Amniotic epithelial cell (primary cell): ENCODE measurements around the gene LRRTM2.
A peak's percentile ranks its signal among the peaks of the same experiment; 100 is the strongest.
"Not testable (repeated sequence)": the region's sequence is repeated elsewhere in the genome, so short reads cannot be mapped to it uniquely, and the experiment has no call there.

Experiments
- DNase-seq: peaks from one replicate; pipeline ENCODE4 v3.0.0-alpha.2; 2010; ENCODE audit warnings: low read depth

Gene LRRTM2

DNA sequence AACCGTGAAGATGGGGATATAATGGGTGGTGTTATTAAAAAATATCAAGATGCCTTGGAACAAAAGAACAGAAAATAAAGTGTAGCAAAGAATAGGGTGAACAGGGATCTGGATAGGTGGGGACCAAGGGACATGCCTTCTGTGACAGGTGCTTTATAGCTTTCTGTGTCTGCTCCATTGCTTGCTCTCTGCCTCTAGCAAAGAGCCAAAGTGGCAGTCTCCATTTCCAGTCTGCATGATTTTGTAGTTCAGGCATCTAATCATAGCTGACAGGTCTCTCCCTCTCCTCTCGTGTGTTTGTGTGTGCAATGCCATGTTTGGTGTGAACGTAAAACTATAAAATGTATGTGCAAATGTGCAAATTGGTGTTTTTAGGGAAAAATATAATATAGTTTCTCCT, 35.0 kb downstream of the LRRTM2 start:
- DNase-seq = no peak

DNA sequence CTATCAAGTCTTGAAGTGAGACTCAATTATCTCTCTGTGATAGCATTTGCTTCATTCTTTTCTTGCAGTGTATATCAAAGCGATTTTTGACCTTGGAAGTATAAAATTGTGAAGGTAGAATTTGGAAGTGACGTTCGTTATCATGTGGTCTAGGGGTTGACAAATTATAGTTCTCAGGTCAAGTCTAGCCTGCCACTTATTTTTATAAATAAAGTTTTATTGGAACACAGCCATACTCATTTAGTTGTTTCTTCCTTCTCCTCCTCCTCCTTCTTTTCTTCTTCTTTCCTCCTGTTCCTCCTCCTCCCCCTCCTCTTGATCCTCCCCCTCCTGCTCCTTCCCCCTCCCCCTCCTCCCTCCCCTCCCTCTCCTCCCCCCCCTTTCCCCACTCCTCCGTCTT, 38.0 kb downstream of the LRRTM2 start:
- DNase-seq = no peak

DNA sequence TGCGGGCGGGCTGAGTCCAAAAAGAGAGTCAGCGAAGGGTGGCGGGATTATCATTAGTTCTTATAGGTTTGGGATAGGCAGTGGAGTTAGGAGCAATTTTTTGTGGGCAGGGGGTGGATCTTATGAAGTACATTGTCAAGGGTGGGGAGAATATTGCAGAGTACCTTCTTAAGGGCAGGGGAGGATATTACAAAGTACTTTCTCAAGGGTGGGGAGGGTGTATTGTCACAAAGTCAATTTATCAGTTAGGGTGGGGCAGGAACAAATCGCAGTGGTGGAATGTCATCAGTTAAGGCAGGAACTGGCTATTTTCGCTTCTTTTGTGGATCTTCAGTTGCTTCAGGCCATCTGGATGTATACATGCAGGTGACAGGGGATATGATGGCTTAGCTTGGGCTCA, 40.3 kb downstream of the LRRTM2 start:
- not testable (repeated sequence) for DNase-seq

DNA sequence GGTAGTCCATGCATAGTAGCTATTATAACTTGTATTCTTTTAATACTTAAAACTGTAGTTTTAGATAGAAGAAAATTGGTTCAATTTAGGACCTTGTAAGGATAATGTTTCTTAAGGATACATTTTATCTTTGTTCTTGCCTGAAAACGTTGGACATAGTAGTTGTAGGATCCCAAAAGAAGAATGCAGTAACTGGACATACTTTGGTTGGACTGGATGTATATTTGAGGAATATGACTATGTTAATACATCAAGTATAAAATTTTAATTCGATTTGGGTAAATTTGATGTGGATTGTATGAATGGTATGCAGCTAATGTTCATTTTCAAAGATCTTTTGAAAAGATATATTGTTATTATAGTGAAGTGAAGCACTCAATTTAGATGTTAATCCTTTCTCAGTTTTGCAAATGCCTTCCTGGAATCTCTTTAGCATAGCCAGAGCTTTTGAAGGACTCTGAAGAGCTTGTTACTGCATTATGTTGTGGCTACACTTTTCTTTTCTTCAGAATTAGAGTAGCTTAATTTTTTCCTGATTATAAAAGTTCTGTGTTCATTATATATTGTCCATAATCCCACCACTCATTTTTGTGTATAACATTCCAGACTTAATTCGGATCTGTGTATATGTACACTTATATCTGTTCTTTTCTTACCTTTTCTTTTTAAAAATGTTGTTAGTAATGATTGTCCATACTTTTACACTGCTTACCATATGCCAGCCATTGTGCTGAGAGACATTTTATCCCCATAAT, 41.2 kb downstream of the LRRTM2 start:
- DNase-seq = no peak

DNA sequence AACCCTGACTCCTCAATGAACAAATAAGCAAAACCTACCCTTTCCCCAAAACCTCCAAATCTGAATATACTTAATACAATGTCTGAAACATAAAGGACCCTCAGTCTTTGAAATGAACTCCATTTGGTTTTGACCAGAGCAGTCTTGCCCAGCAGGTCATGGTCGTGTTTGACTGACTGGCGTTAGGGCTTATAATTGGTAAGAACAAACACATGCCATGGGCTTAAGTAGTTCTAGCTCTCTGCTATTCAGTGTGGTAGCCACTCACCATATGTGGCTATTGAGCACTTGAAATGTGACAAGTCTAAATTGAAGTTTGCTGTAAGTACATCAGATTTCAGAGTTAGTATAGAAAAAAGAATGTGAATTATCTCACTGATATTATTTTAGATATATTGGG, 42.1 kb downstream of the LRRTM2 start:
- DNase-seq = no peak

DNA sequence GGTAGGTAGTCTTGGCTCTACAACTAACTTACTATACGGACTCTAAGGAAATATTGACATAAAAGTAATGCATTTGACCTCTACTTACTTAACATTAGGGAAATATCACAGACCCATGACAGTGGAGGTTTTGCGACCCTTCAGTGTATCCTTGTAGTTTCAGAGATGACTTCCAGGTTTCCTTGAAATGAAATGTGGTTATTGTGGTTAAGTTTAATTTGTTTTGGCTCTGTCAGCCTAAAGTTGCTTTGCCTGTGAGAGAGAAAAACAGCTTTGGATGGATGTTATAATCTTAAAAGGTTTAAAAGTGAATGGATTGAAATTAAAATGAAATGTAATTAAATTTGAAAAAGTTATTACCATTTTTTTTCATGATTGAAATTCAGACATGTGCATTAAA, 42.9 kb downstream of the LRRTM2 start:
- peak; percentile 32 for DNase-seq

DNA sequence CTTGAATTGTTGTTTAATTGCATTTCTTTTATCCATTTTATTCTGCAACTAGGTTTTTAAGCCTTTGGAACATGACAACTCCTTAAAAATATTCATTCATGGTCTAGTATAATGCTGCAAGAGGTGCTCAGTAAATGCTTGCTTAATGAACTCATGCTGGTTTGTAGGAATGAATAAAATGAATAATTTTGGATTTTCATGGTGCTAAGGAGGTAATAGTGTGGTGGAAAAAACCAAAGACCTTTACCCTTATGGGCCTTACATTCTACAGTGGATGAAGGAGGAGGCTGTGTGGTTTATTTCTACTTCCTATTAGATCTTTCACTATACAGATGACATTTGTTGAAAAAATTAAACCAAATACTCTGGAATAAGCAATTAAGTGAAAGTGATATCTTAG, 43.4 kb downstream of the LRRTM2 start:
- DNase-seq = peak; percentile 58

DNA sequence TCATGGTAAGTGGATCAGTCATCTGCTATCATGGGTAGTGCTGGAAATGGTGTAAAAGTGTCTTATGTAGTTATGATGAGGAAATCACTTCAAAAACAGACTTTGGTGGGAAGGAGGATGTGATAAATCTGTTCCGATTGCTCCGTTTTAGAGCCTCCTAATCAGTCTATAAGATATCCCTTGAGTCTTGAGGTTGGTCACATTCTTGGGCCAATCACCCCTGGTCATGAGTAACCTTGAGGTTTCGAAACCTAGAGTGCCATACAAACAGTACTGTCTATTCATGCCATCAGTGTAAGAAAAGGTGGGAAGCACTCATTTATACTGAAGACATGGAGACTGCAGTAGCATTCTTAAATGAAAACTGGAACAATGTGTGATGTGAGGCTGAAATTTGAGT, 45.8 kb downstream of the LRRTM2 start:
- peak; percentile 91 for DNase-seq

DNA sequence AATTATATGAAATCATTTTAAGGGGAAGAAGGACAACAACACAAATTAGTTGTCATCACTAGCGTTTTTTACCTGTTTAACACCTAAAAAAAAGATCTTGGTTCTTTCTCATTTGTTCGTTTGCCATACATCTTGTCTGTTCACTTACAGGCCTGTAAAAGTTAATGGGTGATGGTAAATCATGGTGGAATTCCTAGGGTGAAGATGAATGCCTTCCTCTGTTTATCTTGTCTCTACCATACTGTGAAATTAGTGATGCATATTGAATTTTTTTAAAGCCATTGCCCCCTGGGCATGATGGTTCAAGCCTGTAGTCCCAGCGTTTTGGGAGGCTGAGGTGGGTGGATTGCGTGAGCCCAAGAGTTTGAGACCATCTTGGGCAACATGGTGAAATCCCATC, 46.6 kb downstream of the LRRTM2 start:
- no peak for DNase-seq

DNA sequence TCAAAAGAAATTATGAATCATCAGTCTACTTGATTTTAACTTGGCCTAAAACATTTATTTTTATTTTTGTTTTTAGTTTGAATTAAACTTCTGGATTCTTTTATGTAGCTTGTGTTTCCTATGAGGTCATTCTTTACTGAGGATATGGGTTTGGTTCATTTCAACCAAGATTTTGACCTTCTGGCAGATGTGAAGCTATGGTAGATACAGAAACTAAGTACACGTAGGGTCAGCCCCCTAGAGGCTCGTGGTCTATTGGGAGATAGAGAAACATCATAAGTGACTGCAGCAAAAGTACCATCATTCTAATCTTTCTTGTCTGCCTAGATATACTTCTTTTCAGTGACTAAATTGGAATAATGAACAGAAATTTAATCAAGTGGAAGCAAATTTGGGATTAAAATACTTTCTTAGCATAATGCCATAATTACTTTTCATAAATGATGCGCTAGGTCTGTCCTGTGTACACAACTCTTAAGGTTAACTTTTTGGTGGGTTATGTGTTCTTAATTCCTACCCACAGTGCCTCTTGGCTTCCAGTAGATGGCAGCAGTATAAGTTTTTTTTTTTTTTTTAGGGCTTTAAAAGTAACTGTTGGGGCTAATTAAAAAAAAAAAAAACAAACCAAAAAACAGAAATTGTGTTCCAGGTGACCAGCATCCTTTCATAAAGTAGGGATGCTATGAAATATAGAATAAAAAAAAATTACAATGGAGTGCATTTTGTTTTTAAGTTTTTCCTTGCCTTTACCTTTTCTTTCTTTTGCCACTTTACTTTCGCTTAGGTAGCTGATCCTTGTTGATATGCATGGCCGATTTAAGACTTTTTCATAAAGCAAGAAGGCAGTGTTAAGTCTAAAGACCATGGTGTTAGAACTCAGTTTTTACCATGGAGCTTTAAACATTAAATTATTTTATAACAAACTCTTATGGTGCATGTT, 49.9 kb downstream of the LRRTM2 start:
- DNase-seq = peak; percentile 37

DNA sequence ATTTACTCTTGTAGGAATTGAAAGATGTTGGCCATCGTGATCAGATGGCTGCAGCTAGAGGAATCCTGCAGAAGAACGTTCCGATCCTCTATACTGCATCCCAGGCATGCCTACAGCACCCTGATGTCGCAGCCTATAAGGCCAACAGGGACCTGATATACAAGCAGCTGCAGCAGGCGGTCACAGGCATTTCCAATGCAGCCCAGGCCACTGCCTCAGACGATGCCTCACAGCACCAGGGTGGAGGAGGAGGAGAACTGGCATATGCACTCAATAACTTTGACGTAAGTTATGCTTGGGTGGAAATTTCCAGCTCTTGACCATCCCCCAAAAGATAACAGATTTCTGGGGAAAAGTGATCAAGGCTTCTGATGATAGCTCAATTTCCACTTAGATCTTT, 50.6 kb downstream of the LRRTM2 start:
- DNase-seq = peak; percentile 52

DNA sequence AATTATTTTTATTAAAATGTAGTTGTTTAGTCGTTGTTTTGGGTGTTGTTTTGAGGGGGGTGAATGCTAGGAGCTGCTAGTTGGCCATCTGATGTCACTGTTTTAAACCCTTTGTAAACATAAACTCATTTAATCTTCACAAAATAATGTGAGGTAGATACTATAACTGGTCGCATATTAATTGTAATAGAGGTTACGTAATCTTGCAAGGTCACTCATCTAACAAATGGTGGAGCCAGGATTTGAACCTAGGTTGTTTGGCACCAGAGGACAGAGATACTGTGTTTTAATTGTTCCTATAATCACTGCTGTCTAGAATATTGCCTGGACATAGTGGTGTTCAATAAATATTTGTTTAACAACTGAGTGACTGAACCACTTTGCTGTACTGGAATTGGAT, 54.4 kb downstream of the LRRTM2 start:
- DNase-seq = no peak

DNA sequence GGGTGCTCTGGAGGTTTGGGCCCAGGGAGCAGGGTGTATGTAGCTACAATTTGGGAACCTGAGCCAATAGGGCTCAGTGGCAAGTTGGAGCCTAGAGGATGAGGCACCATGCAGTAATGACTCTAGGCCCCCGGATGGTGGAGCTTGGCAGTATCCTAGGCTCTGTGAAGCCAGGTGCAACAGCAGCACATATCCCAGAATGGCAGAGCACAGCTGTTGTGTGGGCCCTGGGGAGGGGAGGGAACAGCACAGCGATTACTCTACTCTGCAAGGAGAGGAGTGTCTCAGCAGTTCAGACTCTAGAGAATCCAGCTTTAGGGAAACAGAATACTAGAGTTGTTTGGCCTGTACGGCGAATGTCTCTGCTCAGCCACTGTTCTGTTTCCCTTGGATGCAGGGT, 56.1 kb downstream of the LRRTM2 start:
- no peak for DNase-seq
